IMR-90 (cell line): Measurements from ENCODE around the gene DPY19L1.
A peak's percentile ranks its signal among the peaks of the same experiment; 100 is the strongest.

Experiments
- CEBPB ChIP-seq: IDR thresholded peaks from 2 replicates; pipeline ENCODE4 v1.6.1; 2012; ENCODE audit warnings: low read depth, low read length, improper control_type of control experiment
- MAFK ChIP-seq: IDR thresholded peaks from 2 replicates; pipeline ENCODE4 v1.6.1; 2012; ENCODE audit warnings: low read depth, low read length, improper control_type of control experiment
- POLR2A ChIP-seq: IDR thresholded peaks from 2 replicates; pipeline ENCODE4 v1.6.1; 2012; ENCODE audit warnings: mild to moderate bottlenecking, low read depth, low read length
- RAD21 ChIP-seq: IDR thresholded peaks from 2 replicates; pipeline ENCODE4 v1.6.1; 2012; ENCODE audit warnings: low read length, improper control_type of control experiment
- RFX5 ChIP-seq: IDR thresholded peaks from 2 replicates; pipeline ENCODE4 v1.8.0; 2012; ENCODE audit warnings: low read depth, mild to moderate bottlenecking, low read length, moderate library complexity
- TF ChIP-seq, protein P1 (sequence below): conservative IDR thresholded peaks from 2 replicates; pipeline ENCODE4 v1.5.1; 2012; ENCODE audit warnings: mild to moderate bottlenecking, low read depth, low read length, improper control_type of control experiment

DNA sequence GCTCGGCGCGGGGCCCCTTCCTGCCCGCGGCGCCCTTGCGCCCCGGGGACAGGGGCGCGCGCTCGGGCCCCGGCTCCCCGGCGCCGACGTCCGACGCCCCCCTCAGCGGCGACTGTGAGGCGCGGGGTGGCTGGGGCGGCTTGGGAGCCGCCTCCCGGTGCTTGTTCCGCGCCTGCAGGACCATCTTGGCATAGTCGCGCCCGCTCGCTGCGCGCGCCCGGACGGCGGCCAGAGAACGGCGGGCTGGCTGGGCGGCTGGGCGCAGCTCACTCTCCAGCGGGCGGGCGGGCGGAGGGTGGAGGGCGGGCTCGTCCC is at the start of gene DPY19L1:
- TF ChIP-seq RFX5 (no peak), MAFK (no peak), CEBPB (no peak), POLR2A (0 out of 2 replicates have a peak, but pooled peaks have one; percentile 36), RAD21 (no peak)
- TF ChIP-seq, protein P1, sequence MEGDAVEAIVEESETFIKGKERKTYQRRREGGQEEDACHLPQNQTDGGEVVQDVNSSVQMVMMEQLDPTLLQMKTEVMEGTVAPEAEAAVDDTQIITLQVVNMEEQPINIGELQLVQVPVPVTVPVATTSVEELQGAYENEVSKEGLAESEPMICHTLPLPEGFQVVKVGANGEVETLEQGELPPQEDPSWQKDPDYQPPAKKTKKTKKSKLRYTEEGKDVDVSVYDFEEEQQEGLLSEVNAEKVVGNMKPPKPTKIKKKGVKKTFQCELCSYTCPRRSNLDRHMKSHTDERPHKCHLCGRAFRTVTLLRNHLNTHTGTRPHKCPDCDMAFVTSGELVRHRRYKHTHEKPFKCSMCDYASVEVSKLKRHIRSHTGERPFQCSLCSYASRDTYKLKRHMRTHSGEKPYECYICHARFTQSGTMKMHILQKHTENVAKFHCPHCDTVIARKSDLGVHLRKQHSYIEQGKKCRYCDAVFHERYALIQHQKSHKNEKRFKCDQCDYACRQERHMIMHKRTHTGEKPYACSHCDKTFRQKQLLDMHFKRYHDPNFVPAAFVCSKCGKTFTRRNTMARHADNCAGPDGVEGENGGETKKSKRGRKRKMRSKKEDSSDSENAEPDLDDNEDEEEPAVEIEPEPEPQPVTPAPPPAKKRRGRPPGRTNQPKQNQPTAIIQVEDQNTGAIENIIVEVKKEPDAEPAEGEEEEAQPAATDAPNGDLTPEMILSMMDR = no peak
